ENCODE measurements around the gene GLOD5.

GRCh38 chrX:48741834-48742233 is 19.7 kb upstream of the GLOD5 start:
- TF ChIP-seq CTCF (conservative IDR thresholded peaks at IDR 0.05; ENCODE audit: low read length) = no peak
- TF ChIP-seq EZH2phosphoT487 (IDR thresholded peaks at IDR 0.05; ENCODE audit: borderline replicate concordance, low read depth, low read length) = no peak

All from OCI-LY7 (cell line).